Measurements from ENCODE around the gene COL4A1. TPM values are rescaled to one million over a fixed set of nuclear protein-coding genes. Genes with fewer than 3 reads are reported as not detected.

The COL4A1 gene
- total RNA-seq, 2 donors from 2014 or later, result 80.4 to 253 TPM

GRCh38 chr13:110110783-110111182 lies 196.2 kb downstream of the COL4A1 start:
- DNase-seq, result no peak
- H3K36me3 ChIP-seq (replicated peaks in 1 of 2; ENCODE audit: insufficient read depth in 1 of 2, low read depth in 2 of 2), result no peaks in the 10 kb centered on the region
- no peak overlapping the region for H3K4me3 ChIP-seq
- H3K27ac ChIP-seq, result no peak overlapping the region
- TF ChIP-seq POLR2A (IDR thresholded peaks at IDR 0.05) (no peak), CTCF (IDR thresholded peaks at IDR 0.05) (no peak)
- intact Hi-C loops (cut with DNase I), result no loop called here
- no peak for ATAC-seq
- no peaks in the 10 kb centered on the region for H3K9me3 ChIP-seq
- H3K4me1 ChIP-seq, result peaks cover 6% of the 10 kb centered on the region
- H3K27me3 ChIP-seq, result no peaks in the 10 kb centered on the region
- 88 to 93% methylated on average over 19 of the region's 19 CpGs for WGBS, 2 donors

GRCh38 chr13:110109910-110110309 lies 197.0 kb downstream of the COL4A1 start:
- Histone ChIP-seq H3K27me3 (no peaks in the 10 kb centered on the region), H3K27ac (no peak overlapping the region), H3K36me3 (replicated peaks in 1 of 2; ENCODE audit: insufficient read depth in 1 of 2, low read depth in 2 of 2) (no peaks in the 10 kb centered on the region), H3K4me1 (peaks cover 6% of the 10 kb centered on the region), H3K9me3 (no peaks in the 10 kb centered on the region), H3K4me3 (no peak overlapping the region)
- intact Hi-C loops (cut with DNase I), result loop anchor here (5.0 to 10.0 kb wide), 2 partner anchors 235 to 958 kb away; no protein-coding TSS in a partner anchor
- peak; percentile 15 for ATAC-seq
- TF ChIP-seq CTCF (IDR thresholded peaks at IDR 0.05), result no peak
- no peak for TF ChIP-seq POLR2A (IDR thresholded peaks at IDR 0.05)
- 49 to 68% methylated on average over 15 of the region's 15 CpGs for WGBS, 2 donors
- peak in 3 of 4 donors; percentile 26 to 41 (median 26) for DNase-seq

- Histone ChIP-seq H3K4me1 (peaks cover 6% of the 10 kb centered on the region), H3K4me3 (no peak overlapping the region), H3K27me3 (no peaks in the 10 kb centered on the region), H3K36me3 (replicated peaks in 1 of 2; ENCODE audit: insufficient read depth in 1 of 2, low read depth in 2 of 2) (no peaks in the 10 kb centered on the region), H3K9me3 (no peaks in the 10 kb centered on the region), H3K27ac (no peak overlapping the region)
- no peak for DNase-seq
- no peak for TF ChIP-seq CTCF (IDR thresholded peaks at IDR 0.05)
- no peak for TF ChIP-seq POLR2A (IDR thresholded peaks at IDR 0.05)
- WGBS, 2 donors, result 43 to 49% methylated on average over 10 of the region's 10 CpGs
- intact Hi-C loops (cut with DNase I), result loop anchor here (5.0 to 10.0 kb wide), 2 partner anchors 234 to 957 kb away; no protein-coding TSS in a partner anchor
- no peak for ATAC-seq
Measured at GRCh38 chr13:110109140-110109783, 197.7 kb downstream of the COL4A1 start.

GRCh38 chr13:110108348-110109139 lies 198.4 kb downstream of the COL4A1 start:
- 56 to 61% methylated on average over 6 of the region's 6 CpGs for WGBS, 2 donors
- peaks cover 6% of the 10 kb centered on the region for H3K4me1 ChIP-seq
- no peaks in the 10 kb centered on the region for H3K9me3 ChIP-seq
- peak; percentile 11 to 85 (median 75) for TF ChIP-seq CTCF (IDR thresholded peaks at IDR 0.05)
- no peak for TF ChIP-seq POLR2A (IDR thresholded peaks at IDR 0.05)
- intact Hi-C loops (cut with DNase I), result loop anchor here (5.0 to 10.0 kb wide), 2 partner anchors 234 to 956 kb away; no protein-coding TSS in a partner anchor
- DNase-seq (peak; percentile 64 to 82 (median 78)), ATAC-seq (peak; percentile 82)
- no peaks in the 10 kb centered on the region for H3K27me3 ChIP-seq
- no peaks in the 10 kb centered on the region for H3K36me3 ChIP-seq (replicated peaks in 1 of 2; ENCODE audit: insufficient read depth in 1 of 2, low read depth in 2 of 2)
- no peak overlapping the region for H3K27ac ChIP-seq
- H3K4me3 ChIP-seq, result no peak overlapping the region
